Ishikawa (cell line): Measurements from ENCODE around the gene HSPA14.

Experiments
- EP300 ChIP-seq: IDR thresholded peaks from 2 replicates; pipeline ENCODE4 v1.6.1; 2012; ENCODE audit warnings: borderline replicate concordance
- MAX ChIP-seq: IDR thresholded peaks from 2 replicates; pipeline ENCODE4 v1.6.1; 2012
- RAD21 ChIP-seq: IDR thresholded peaks from 2 replicates; pipeline ENCODE4 v1.6.1; 2012; ENCODE audit warnings: low read depth
- ZBTB7A ChIP-seq: IDR thresholded peaks from 2 replicates; pipeline ENCODE4 v1.6.1; 2012; ENCODE audit warnings: low read depth
- TF ChIP-seq, protein P1 (sequence below): IDR thresholded peaks from 2 replicates; pipeline ENCODE4 v1.6.1; 2012

GRCh38 chr10:14917827-14918226 is 79.7 kb downstream of the HSPA14 start:
- TF ChIP-seq RAD21 (no peak), ZBTB7A (no peak), MAX (no peak), EP300 (no peak)
- TF ChIP-seq, protein P1, sequence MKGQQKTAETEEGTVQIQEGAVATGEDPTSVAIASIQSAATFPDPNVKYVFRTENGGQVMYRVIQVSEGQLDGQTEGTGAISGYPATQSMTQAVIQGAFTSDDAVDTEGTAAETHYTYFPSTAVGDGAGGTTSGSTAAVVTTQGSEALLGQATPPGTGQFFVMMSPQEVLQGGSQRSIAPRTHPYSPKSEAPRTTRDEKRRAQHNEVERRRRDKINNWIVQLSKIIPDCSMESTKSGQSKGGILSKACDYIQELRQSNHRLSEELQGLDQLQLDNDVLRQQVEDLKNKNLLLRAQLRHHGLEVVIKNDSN, result no peak
